Body of pancreas (tissue), 4 donors: ENCODE data around the gene HES4.
"Not testable (repeated sequence)": the region's sequence is repeated elsewhere in the genome, so short reads cannot be mapped to it uniquely, and the experiment has no call there.

Experiments
- CTCF ChIP-seq, 7 experiments: fragments of 450-650 bp in 4 of 7; fragments of 200-600 bp in 3 of 7; sonication (generic) in 3 of 7; IDR thresholded peaks; one replicate each; pipeline ENCODE4 v1.5.1; 2016 to 2019; ENCODE audit warnings: antibody characterized with exemption in 7 of 7
- POLR2A ChIP-seq, 3 donors: fragments of 450-650 bp; IDR thresholded peaks; one replicate each; pipeline ENCODE4 v1.6.1; 2016; ENCODE audit warnings: antibody characterized with exemption in 3 of 3, mild to moderate bottlenecking in 2 of 3

GRCh38 chr1:976791-977190 lies 23.1 kb downstream of the HES4 start:
- not testable (repeated sequence) for TF ChIP-seq POLR2A, CTCF (IDR thresholded peaks at IDR 0.05)
